Islet of Langerhans (tissue), 1 donor: ENCODE results near the gene NPFFR2.
"Not testable (repeated sequence)": the region's sequence is repeated elsewhere in the genome, so short reads cannot be mapped to it uniquely, and the experiment has no call there.

Experiments
- FAIRE-seq: peaks from one replicate; lab custom pipeline; 2011; peaks lifted over from hg19 to GRCh38; lab: Jason Lieb, UNC

NPFFR2 gene

GRCh38 chr4:72112514-72113156 is 80.8 kb downstream of the NPFFR2 start:
- peak; percentile 30 for FAIRE-seq

- no peak for FAIRE-seq
Measured at GRCh38 chr4:72118017-72118416, 86.2 kb downstream of the NPFFR2 start.

GRCh38 chr4:72119946-72120345 is 88.1 kb downstream of the NPFFR2 start:
- FAIRE-seq: no peak

GRCh38 chr4:72128741-72129140 is 96.9 kb downstream of the NPFFR2 start:
- no peak for FAIRE-seq

GRCh38 chr4:72136429-72136828 is 104.6 kb downstream of the NPFFR2 start:
- no peak for FAIRE-seq

- not testable (repeated sequence) for FAIRE-seq
Measured at GRCh38 chr4:72139997-72140396, 108.2 kb downstream of the NPFFR2 start.

GRCh38 chr4:72144241-72144640 is 112.4 kb downstream of the NPFFR2 start:
- no peak for FAIRE-seq

GRCh38 chr4:72152731-72153130 is 120.9 kb downstream of the NPFFR2 start:
- FAIRE-seq: no peak

GRCh38 chr4:72153634-72154033 is 121.8 kb downstream of the NPFFR2 start:
- FAIRE-seq: not testable (repeated sequence)

- not testable (repeated sequence) for FAIRE-seq
Measured at GRCh38 chr4:72169285-72169684, 137.5 kb downstream of the NPFFR2 start.

- FAIRE-seq: no peak
Measured at GRCh38 chr4:72169861-72170260, 138.1 kb downstream of the NPFFR2 start.

GRCh38 chr4:72171761-72172160 is 140.0 kb downstream of the NPFFR2 start:
- FAIRE-seq: no peak

- no peak for FAIRE-seq
Measured at GRCh38 chr4:72179342-72179741, 147.5 kb downstream of the NPFFR2 start.

GRCh38 chr4:72186714-72187113 is 154.9 kb downstream of the NPFFR2 start:
- FAIRE-seq: no peak

GRCh38 chr4:72194046-72194445 is 162.2 kb downstream of the NPFFR2 start:
- no peak for FAIRE-seq

- FAIRE-seq: no peak
Measured at GRCh38 chr4:72194453-72194852, 162.7 kb downstream of the NPFFR2 start.
